ENCODE results near the gene MAPKAPK2. TPM values are rescaled to one million over a fixed set of nuclear protein-coding genes. Genes with fewer than 3 reads are reported as not detected.

Gene MAPKAPK2
- total RNA-seq, 1 donor from 2014 or later: 24.7 TPM

- Histone ChIP-seq H4K20me1 (ENCODE audit: low read depth) (no peaks in the 10 kb centered on the region), H3K27ac (no peak overlapping the region), H3K9me3 (ENCODE audit: low read depth) (no peaks in the 10 kb centered on the region), H3K36me3 (no peaks in the 10 kb centered on the region), H3K4me2 (no peak overlapping the region), H3K4me3 (no peak overlapping the region), H3K27me3 (no peaks in the 10 kb centered on the region), H3F3A (ENCODE audit: low read depth) (no peaks in the 10 kb centered on the region), H3K79me2 (ENCODE audit: low read depth) (no peaks in the 10 kb centered on the region), H3K9ac (no peak overlapping the region), H2AFZ (replicated peaks) (no peak overlapping the region), H3K4me1 (peaks cover 11% of the 10 kb centered on the region)
- peak; percentile 7 for DNase-seq (ENCODE audit: low spot score)
- peaks cover 20% of the 10 kb centered on the region for H3K4me1 Mint-ChIP-seq
- H3K27me3 Mint-ChIP-seq (ENCODE audit: insufficient read depth, low read depth): peaks cover 7% of the 10 kb centered on the region
- no peak overlapping the region for H3K4me3 Mint-ChIP-seq
- TF ChIP-seq EZH2 (IDR thresholded peaks at IDR 0.05) (no peak), CTCF (IDR thresholded peaks at IDR 0.05) (no peak), EZH2phosphoT487 (IDR thresholded peaks at IDR 0.05) (no peak)
- H3K9me3 Mint-ChIP-seq: peaks cover 3% of the 10 kb centered on the region
- H3K27ac Mint-ChIP-seq: no peak overlapping the region
- no peaks in the 10 kb centered on the region for H3K36me3 Mint-ChIP-seq
Observed at GRCh38 chr1:206766251-206766856, 81.6 kb downstream of the MAPKAPK2 start.

GRCh38 chr1:206768472-206769303 is 84.0 kb downstream of the MAPKAPK2 start:
- no peak overlapping the region for H3K27ac Mint-ChIP-seq

GRCh38 chr1:206769304-206769731 is 84.6 kb downstream of the MAPKAPK2 start:
- H3K9me3 Mint-ChIP-seq: peaks cover 3% of the 10 kb centered on the region
- peaks cover 2% of the 10 kb centered on the region for H3K27me3 Mint-ChIP-seq (ENCODE audit: insufficient read depth, low read depth)
- peak overlapping the region; percentile 72 for H3K27ac Mint-ChIP-seq
- no peak overlapping the region for H3K4me2 ChIP-seq
- no peaks in the 10 kb centered on the region for H3K27me3 ChIP-seq
- no peak overlapping the region for H2AFZ ChIP-seq (replicated peaks)
- no peaks in the 10 kb centered on the region for H3F3A ChIP-seq (ENCODE audit: low read depth)
- no peak for DNase-seq (ENCODE audit: low spot score)
- H4K20me1 ChIP-seq (ENCODE audit: low read depth): no peaks in the 10 kb centered on the region
- no peak overlapping the region for H3K4me3 ChIP-seq
- no peaks in the 10 kb centered on the region for H3K9me3 ChIP-seq (ENCODE audit: low read depth)
- H3K79me2 ChIP-seq (ENCODE audit: low read depth): no peaks in the 10 kb centered on the region
- H3K36me3 Mint-ChIP-seq: no peaks in the 10 kb centered on the region
- peaks cover 20% of the 10 kb centered on the region for H3K4me1 Mint-ChIP-seq
- no peaks in the 10 kb centered on the region for H3K36me3 ChIP-seq
- no peak overlapping the region for H3K9ac ChIP-seq
- TF ChIP-seq CTCF (IDR thresholded peaks at IDR 0.05) (no peak), EZH2 (IDR thresholded peaks at IDR 0.05) (no peak), EZH2phosphoT487 (IDR thresholded peaks at IDR 0.05) (no peak)
- H3K4me1 ChIP-seq: peaks cover 11% of the 10 kb centered on the region
- no peak overlapping the region for H3K27ac ChIP-seq
- H3K4me3 Mint-ChIP-seq: no peak overlapping the region

More at GRCh38 chr1:206768472-206769303, 84.0 kb downstream of the MAPKAPK2 start:
- Histone ChIP-seq H3K79me2 (ENCODE audit: low read depth) (no peaks in the 10 kb centered on the region), H3K4me2 (no peak overlapping the region), H2AFZ (replicated peaks) (no peak overlapping the region), H3K9ac (no peak overlapping the region), H3K4me1 (peaks cover 11% of the 10 kb centered on the region), H4K20me1 (ENCODE audit: low read depth) (no peaks in the 10 kb centered on the region), H3K9me3 (ENCODE audit: low read depth) (no peaks in the 10 kb centered on the region), H3K27ac (no peak overlapping the region), H3F3A (ENCODE audit: low read depth) (no peaks in the 10 kb centered on the region), H3K27me3 (no peaks in the 10 kb centered on the region), H3K4me3 (no peak overlapping the region), H3K36me3 (no peaks in the 10 kb centered on the region)
- DNase-seq (ENCODE audit: low spot score): no peak
- no peak for TF ChIP-seq EZH2phosphoT487 (IDR thresholded peaks at IDR 0.05)
- TF ChIP-seq CTCF (IDR thresholded peaks at IDR 0.05): no peak
- TF ChIP-seq EZH2 (IDR thresholded peaks at IDR 0.05): no peak
- H3K36me3 Mint-ChIP-seq: no peaks in the 10 kb centered on the region
- peaks cover 20% of the 10 kb centered on the region for H3K4me1 Mint-ChIP-seq
- H3K9me3 Mint-ChIP-seq: peaks cover 3% of the 10 kb centered on the region
- peaks cover 2% of the 10 kb centered on the region for H3K27me3 Mint-ChIP-seq (ENCODE audit: insufficient read depth, low read depth)
- no peak overlapping the region for H3K4me3 Mint-ChIP-seq
